SHP77 (cell line): ENCODE measurements around the gene VOPP1.

Experiments
- DNase-seq, 2 experiments: peaks; one replicate each; lab custom pipeline; 2025; lab: John Stamatoyannopoulos, UW

VOPP1 gene

DNA sequence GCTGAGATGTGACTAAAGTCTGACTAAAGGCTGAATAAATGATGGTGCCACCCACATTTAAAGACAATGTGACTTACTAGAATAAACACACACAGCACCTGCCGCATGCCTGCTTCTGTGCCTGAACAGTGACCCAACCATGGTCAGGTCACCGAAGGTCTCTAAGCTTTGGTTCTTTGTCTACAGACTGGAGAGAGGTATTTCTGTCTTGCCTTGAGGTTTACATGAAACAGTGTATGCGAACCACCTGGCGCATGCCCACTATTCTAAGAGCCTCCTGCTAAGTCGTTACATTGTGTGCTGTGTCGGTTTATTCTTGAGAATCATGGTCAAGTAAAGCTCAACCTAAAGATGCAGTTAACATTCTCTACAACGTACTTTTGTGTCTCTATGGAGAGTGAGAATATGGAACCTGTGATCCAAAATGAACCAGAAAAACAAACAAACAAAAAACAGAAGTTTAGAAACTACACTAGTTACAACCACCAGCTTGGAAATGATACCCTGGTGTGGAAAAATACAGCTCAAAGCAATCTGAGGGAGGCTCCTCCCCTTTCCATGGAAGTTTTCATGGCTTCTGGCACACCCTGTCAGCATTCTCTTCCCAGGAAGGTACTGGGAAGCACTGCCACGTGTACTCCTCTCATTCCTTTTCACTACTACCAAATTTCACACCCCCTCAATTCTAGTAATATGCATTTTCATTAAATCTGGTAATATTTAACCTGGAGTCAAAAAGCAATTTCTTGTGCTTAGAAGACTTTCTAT lies 40.0 kb downstream of the VOPP1 start:
- peak in 1 of 2 experiments; percentile 9 for DNase-seq

DNA sequence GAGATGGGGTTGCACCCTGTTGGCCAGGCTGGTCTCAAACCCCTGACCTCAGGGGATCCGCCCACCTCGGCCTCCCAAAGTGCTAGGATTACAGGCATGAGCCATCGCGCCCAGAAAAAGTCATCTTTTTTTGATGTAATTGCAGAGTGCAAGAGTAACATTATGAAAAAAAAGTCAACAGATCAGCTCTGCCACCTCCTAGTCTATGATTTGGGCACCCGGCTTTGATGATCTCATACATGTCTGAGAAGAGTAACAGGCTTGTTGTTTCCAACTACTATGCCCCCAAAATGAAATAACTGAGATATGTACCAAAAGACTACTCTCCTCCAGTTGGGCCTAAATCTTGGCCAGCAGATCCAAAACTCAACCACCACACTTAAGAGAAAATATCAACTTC lies 40.8 kb downstream of the VOPP1 start:
- DNase-seq = no peak

DNA sequence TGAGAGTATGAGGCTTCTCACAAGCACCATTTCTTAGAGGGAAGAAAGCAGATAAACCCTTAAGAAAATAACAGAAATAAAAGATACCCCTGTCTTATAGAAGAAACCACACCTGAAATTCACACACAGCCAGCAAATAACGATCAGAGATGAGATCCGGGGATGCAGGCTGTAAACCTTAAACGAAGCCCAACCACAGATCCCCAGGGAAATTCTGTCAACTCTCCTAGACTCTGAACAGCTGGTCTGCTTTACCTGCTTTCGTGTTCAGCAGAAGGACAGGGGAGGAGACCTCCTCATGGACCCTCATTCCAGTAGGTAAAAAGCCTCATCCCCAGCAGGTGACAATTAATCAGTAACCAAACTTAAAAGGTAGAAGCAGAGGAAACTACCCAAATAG lies 45.0 kb downstream of the VOPP1 start:
- DNase-seq = no peak

DNA sequence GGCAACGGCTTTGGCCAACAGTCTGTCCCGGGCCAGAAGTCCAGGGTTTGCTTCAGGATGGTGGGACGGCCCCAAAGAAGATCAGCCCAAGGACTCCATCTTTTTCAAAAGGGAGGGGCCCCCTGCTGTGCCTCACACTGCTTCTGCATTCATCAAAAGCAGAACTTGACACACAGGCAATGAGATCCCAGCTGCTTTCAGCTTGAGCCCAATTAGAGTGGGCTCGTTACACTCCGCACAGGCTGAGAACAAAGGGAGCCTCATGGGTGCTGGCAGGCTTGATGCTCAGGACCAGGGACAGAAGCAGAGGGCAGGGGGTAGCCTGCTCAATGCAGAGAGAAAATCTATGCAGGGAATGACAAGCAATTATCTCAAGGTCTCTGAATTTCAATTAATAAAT lies 45.5 kb downstream of the VOPP1 start:
- no peak for DNase-seq

DNA sequence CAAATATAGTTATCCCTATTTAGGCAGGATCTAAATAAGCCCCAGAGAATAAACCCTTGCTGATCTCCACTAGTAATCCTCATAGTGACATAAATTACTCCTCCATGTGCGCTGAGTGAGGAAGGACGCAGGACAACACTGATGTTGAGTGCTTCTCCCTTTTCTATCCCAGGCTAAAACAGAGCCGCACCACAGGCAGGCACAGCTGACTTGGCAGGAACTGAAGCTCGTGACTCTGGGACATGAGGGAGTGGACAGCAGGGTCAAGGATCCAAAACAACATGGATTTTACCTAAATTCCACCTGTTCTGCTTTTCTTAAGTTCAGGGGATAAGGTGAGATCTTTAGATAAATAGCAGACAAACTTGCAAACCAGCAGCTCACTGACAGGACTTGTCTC lies 46.0 kb downstream of the VOPP1 start:
- DNase-seq = no peak

DNA sequence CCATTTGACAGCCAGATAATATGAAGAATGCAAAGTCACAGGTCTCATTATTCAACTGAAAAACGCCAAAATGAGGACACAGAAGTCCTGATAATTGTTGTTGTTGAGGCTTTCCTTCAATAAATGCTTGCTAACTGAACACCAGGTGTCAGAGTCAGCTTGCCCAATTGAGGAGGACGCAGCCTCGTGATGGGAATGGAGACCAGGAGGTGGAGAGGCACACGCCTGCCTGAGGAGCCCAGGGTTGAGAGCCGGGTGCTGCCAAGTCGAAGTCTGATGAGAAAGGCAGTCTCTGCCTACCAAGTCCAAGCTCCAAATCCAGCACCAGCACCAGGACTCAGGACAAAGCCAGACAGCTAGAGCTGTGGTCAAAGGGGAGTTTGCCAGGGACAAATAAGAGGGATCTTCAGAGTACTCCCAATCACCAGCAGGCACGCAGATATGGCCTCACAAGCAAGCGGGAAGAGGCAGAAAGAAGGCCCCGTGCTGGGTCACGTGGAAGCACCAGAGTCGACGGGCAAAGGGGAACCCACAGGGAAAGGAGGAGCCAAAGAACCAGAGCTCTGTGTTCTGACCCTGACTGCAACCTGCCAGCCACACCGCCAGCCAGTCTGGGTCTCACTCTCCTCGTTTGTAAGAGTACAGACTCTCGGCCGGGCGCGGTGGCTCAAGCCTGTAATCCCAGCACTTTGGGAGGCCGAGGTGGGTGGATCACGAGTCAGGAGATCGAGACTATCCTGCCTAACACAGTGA lies 47.6 kb downstream of the VOPP1 start:
- DNase-seq = no peak

DNA sequence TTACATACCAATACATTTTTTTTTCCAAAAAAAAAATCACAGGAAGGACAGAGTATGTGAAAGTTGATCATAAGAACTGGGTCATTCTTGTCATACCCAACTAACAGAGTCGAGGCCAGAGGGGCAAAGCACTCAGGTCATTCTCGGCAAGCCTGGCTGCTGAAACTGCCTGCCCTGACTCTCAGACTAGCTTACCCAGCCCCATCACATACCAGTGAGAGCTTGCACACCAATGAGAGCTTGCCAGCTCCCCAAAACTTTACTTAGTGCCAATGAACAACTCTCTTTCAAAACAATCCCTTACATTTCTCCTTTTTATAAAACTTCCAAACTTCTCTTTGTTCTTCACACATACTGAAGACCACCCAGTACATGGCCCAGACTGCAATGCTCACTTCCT lies 48.9 kb downstream of the VOPP1 start:
- no peak for DNase-seq

DNA sequence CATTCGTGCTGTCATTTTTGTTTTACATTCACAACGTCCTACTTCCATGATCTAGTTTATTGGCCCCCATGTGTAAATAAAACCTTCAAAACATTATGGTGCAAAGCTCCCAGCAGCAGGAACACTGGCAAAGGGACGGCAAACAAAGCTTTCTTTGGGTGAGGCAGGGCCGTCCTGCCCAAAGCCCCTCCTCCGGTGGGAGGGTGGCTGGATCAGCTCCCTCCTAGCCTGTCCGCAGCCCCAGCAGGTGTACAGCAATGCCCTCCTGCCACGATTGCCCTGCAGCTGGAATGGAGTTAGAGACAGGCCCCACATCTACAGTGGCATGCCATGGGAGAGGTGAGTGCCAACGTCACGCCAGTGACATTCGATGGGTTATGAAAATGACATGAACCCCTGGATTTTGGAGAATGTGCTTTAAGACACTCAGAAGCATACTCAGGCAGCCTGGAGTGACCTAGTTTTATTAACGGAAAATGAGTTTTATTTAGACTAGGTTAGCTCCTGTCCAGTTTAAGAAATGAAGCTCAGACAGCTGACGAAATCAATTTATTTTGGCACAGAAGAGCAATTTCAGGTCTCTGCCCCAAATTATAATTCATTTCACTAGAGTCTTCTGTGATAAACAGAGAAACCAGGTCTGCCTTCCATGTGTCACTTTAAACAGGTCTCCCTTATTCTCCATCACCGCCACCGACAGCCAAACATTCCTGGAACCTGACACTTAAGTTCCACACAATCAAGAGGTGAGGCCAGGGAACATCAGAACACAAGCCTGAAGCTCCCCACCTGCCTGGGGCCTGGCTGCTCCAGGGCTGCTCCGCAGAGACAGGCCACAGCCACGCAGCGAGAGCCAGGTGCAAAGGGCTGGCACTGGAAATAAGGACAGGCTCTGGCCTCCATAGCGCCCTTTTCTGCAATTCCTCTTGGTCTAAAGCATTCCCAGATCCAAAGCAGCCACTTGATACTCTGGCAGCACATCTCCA lies 50.1 kb downstream of the VOPP1 start:
- DNase-seq = peak; percentile 55 to 79

DNA sequence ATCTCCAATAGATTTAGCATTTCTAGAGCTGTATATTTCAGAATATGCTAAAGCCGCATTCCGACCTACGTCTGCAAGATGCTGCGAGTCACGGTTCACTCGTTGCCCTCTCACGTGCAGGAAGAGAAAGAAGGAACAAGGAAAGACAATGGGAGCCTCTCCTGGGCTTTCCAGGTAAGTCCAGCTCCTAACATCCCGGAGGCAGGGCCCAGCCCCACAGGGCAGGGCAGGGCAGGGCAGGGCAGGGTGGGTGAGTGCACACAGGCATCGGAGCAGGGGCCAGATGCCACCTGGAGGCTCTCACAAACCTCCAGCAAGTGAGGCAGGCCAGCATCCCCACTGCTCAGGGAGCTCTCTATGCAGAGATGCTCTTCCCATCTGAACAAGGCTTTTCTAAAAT lies 50.8 kb downstream of the VOPP1 start:
- no peak for DNase-seq

DNA sequence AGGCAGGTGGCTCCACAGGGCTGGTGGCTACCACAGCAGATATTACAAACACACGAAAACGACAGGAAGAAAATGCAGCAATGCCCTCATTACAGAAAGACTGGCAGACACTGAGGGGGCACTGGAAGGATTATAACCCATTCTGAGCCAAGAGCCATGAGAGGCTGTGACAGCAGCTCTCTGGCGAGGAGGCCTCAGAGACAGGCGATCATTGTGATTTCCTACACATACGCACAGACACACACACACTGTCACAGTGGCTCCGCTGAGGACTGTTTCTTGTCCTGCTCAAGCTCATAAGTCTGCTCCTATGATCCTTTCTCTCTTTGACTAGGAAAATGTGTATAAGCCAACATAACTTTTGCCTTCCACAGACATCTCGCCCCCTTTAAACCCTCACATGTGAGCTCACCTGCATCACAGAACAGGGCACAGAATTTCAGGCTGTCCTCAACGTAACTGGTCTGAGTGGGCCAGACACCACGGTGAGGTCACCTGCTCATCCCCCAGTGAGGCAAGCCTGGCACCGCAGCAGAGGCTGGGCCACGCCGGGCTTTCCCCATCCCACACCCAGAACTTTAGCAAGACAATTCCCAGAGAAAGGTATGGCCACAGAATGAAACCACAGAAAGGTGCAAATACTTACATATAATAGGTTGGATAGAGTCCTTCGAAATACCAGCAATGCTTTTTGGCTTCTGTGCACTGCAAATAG lies 51.7 kb downstream of the VOPP1 start:
- no peak for DNase-seq

DNA sequence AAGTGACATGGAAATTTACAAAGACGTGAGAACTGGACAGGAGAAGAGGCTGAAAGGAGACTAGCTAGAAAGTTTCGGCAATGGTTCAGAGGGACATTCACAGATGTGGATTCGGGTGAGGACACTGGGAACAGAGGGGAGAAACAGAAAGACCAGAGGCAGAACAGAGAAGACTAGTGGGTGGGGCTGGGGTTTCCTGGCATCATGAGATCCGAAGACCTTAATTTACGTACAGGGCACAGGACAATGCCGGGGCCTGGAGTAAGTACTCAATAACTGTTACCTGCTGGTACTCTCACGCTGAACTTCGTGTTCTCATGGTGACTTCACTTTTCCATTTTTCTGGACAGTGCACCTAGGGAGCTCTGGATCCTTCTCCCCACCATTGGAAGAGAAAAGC lies 53.5 kb downstream of the VOPP1 start:
- DNase-seq = no peak

DNA sequence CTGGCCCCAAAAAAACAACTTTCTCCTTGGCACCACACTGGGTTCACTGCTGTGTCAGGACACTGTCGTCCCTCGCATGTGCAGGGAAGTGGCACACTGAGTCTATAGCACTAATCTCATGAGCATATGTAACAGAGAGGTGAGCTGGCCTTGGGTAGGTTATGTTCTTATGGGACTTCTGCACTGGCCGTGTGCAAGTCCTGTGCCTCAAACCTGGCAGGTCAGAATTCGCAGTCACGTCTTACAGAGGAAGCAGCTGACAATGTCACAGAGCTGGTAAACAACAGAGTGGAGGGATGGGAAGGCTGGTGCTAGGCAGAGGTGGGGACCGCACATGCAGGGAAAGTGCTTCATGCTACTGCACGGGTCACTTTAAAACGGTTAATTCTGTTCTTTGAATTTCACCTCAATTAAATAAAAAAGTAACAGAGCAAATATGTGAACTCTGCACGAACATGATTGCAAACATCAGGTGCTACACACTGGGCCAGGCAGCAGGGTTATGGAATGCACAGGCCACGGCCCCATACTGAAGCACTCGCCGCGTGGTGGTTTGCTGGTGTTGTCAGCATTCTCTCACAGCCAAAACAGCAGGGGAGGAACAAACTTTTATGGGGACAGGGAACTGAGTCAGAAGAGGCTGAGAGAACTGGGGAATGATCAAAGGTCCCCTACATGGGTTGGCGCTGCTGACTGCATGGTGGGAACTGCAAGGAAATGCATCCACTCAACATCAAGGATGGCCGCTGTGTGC lies 54.2 kb downstream of the VOPP1 start:
- DNase-seq = no peak

DNA sequence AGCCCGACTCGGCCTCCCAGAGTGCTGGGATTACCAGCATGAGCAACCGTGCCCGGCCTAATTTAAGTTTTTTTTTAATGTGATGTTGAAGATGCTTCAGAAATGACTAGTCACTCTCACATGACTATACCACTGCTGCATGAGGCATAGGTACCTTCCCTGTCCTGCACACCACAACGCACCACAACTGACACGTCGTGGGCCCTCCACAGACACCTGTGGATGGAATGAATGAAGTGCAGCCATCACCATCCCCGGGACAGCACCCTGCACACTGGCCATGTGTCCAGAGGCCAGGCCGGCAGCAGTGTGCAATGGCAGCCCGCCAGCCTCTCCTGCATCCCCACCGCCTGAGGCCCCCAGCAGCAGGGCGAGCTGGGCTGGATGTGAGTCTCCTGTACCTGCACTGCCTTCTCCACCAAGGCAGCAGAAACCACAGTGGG lies 55.1 kb downstream of the VOPP1 start:
- no peak for DNase-seq

DNA sequence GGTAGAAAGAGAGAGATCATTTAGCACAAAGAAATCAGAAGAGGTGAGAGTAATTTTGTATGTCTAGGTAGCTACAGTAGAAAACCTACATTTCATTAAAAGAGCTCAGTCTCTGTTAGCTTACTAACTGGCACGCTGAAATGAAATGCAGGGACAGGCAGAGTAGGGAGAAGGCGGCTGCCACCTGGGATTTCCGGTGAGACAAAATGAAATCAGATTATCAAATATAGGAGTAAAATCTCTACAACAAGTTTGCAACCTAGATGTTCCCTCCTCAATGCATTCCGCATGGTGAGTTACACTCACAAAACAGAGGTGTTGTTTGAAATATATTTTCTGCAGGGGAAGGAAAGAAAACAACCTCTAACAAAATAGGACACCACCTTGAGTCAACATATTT lies 55.9 kb downstream of the VOPP1 start:
- no peak for DNase-seq

DNA sequence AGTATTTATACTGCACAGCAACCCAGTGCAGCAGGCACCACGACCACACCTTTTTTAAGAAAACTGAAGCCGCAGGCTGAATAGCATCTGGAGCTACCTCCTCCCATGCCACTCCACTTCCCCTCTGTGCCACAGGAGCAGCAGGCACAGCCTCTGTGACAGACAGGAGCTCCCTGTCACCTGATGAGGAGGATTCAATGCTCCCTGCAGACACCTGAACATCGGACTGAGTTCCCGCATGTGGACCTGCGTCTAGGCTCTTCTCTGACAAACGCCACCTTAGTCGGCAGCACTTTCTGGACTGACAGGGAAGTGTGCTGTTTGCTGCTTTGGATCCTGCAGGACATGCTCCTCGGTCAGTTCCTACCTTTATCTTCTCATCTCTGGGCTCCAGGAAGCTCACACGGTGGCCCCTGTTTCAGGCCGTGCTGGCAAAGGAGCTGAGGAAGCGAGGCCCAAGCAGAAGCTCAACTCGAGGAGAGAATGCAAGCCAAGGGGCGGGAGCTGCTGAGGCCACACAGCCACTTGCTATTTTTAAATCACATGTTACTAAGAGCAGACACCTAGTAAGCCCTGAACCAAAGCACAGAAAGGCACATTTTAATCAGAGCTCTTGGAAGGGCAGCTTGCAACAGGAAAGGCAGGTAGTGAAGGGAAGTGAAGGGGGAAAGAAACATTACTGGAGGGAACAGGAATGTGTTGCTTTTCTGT lies 56.6 kb downstream of the VOPP1 start:
- no peak for DNase-seq

DNA sequence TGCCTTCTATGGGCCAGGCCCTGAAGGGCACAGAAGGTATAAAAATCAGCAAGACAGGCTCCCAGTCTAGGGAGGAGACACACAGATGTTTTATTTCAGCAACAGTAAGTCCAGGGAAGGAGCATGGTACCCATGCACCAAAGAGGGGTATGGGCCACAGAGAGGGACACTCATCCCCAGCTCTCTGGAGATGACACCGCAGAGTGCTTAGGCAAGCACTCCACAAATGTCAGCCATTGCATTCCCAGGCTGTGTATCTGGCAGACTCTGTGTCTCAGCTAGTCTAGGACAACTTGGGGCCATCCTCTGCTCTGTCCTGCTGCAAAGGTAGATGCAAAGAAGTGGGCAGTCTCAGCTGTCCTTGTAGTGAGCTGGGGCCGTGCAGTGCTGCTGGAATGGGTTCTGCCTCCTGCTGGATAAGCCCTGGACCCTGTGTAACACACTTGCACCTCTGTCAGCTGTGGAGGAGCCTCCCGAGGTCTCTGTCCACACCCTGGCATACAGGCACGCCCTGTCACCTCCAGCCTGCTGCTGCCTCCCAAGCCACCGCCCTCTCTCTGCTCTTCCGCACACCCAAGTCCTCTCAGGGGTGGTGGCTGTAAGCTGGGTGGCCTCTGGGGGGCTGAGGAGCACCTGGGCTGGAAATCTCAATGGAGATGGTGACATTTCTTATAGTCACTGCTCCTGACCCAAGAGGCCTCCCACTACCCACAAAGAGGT lies 57.6 kb downstream of the VOPP1 start:
- no peak for DNase-seq

DNA sequence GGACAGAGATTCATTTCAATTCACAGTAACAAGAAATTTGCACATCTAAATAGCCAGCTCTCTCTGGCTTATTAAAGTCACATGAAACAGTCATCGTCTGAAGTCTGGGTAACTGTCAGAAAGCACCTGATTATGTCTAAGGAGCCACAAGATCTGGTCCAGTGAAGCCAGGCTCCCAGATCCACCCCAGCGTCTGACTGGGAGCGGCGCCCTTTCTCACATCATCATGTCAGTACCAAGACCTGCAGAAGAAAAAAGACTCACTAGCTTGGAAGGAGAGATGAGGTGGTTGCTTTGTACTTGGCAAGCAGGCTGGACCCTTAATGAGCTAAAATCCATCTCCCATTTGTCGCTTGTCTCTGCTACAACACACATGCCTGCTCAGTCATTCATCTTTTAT lies 58.4 kb downstream of the VOPP1 start:
- DNase-seq = no peak

DNA sequence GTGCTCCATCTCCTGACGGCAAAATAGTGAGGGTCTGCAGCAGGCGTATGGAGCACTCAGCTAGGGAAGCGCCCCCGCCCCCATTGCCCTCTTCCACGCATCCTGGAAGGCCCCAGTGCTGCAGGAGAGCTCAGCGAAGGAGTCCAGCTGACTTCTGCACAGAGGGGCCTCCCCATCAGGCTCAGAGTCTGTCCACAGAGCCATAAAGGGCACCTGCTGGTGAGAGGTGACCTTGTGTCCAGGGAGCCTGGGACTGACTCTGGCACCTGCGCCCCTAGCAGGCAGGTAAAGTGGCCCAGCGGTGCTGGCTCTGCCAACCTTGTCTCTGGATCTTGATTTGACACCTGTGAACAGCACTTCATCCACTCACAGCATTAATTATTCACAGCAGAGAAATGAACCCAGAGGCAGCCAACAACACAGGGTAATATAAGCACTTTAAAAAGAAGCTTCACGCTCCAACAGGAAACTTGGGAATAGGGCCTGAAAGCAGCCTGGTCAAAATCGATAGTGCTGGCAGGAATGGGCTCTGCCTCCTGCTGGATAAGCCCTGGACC lies 59.6 kb downstream of the VOPP1 start:
- no peak for DNase-seq

DNA sequence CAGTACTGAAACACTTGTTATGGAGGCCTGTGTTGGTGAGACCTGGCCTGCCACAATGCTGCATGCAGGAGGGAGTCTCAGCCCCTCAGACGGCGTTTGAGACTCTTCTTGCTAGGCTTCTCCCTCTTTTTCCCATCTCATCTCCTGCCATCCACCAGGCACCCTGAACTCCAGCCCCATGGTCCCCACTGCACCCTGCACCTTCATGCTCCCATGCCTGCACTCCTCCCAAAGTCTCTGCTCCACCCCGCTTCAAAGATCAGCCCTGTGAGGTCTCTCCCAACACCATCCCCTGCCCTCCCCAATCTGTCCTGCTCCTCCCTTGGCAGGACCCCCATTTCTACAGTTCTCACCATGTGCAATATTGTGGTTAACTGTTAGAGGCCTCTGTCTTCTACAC lies 61.7 kb downstream of the VOPP1 start:
- DNase-seq = no peak
